HepG2 (cell line): ENCODE measurements around the gene TTBK1. TPM values are rescaled to one million over a fixed set of nuclear protein-coding genes. Genes with fewer than 3 reads are reported as not detected.

Experiments
- AKAP8 ChIP-seq: sonication (generic); formaldehyde crosslinking; IDR thresholded peaks from 2 replicates; pipeline ENCODE4 v1.5.1; 2020; ENCODE audit warnings: mild to moderate bottlenecking, missing genetic modification reagents
- ATF1 ChIP-seq: IDR thresholded peaks from 2 replicates; pipeline ENCODE4 v1.6.1; 2016; ENCODE audit warnings: mild to moderate bottlenecking, control low read depth
- ATF7 ChIP-seq, 2 experiments: fragments of 450-650 bp in 1 of 2; sonication (generic) in 1 of 2; formaldehyde crosslinking in 1 of 2; IDR thresholded peaks; 2 replicates each; pipeline versions ENCODE4 v1.4.0 to v1.6.1; 2016 to 2020; ENCODE audit warnings: antibody characterized with exemption in 1 of 2, mild to moderate bottlenecking in 1 of 2, missing genetic modification reagents in 1 of 2
- IRF2 ChIP-seq: IDR thresholded peaks from 2 replicates; pipeline ENCODE4 v1.6.1; 2018; ENCODE audit warnings: missing genetic modification reagents, missing compliant biosample characterization
- MBD4 ChIP-seq: IDR thresholded peaks from 2 replicates; pipeline ENCODE4 v1.6.1; 2012; ENCODE audit warnings: low read length, inconsistent platforms, borderline replicate concordance
- XRCC5 ChIP-seq: fragments of 200-400 bp; formaldehyde crosslinking; optimal IDR thresholded peaks from 2 replicates; pipeline ENCODE3; 2017; ENCODE audit warnings: mild to moderate bottlenecking, low read length
- ZBTB1 ChIP-seq: sonication (generic); formaldehyde crosslinking; IDR thresholded peaks from 2 replicates; pipeline ENCODE4 v1.4.0; 2020; ENCODE audit warnings: missing genetic modification reagents, borderline replicate concordance
- ZBTB21 ChIP-seq: sonication (generic); formaldehyde crosslinking; IDR thresholded peaks from 2 replicates; pipeline ENCODE4 v1.4.0; 2020; ENCODE audit warnings: missing genetic modification reagents
- ZFP41 ChIP-seq: sonication (generic); formaldehyde crosslinking; IDR thresholded peaks from 2 replicates; pipeline ENCODE4 v1.4.0; 2020; ENCODE audit warnings: mild to moderate bottlenecking, missing genetic modification reagents, borderline replicate concordance
- ZNF607 ChIP-seq: sonication (generic); formaldehyde crosslinking; IDR thresholded peaks from 2 replicates; pipeline ENCODE4 v1.5.1; 2020; ENCODE audit warnings: missing genetic modification reagents, mild to moderate bottlenecking, borderline replicate concordance
- ZNF878 ChIP-seq: sonication (generic); formaldehyde crosslinking; IDR thresholded peaks from 2 replicates; pipeline ENCODE4 v1.8.1; 2023; ENCODE audit warnings: mild to moderate bottlenecking, missing genetic modification reagents, moderate library complexity
- polyA plus RNA-seq, 8 experiments: library from polyadenylated mRNA; depleted of rRNA in 3 of 8; stranded (reverse) in 7 of 8; unstranded in 1 of 8; fragments of >200 nt; fragmentation: Illumina TruSeq in 4 of 8; extraction: Trizol in 4 of 8; gene quantifications; 2 replicates each; pipeline versions ENCODE4 v1.2.1 to v1.2.3, GENCODE V29; 2011 to 2016; ENCODE audit warnings: low read depth in 4 of 8, missing spikeins in 1 of 8, mixed read lengths in 1 of 8; ENCODE audit not compliant: insufficient read depth in 1 of 8
- total RNA-seq, 5 experiments: library from RNA; depleted of rRNA; stranded (reverse); fragments of >200 nt; fragmentation: Illumina TruSeq; extraction: Trizol; gene quantifications; 2 replicates each; pipeline ENCODE4 v1.2.3, GENCODE V29; 2016; ENCODE audit warnings: low read depth in 1 of 5
- TF ChIP-seq, protein P1 (sequence below): sonication (generic); formaldehyde crosslinking; IDR thresholded peaks from 2 replicates; pipeline ENCODE4 v1.5.1; 2020; ENCODE audit warnings: mild to moderate bottlenecking, missing genetic modification reagents, borderline replicate concordance
- TF ChIP-seq, protein P2 (sequence below), 2 experiments: sonication (generic) in 1 of 2; formaldehyde crosslinking in 1 of 2; IDR thresholded peaks; 2 replicates each; pipeline versions ENCODE4 v1.5.1 to v1.6.1; 2011 to 2020; ENCODE audit warnings: borderline replicate concordance in 1 of 2, low read depth in 1 of 2, low read length in 1 of 2, mild to moderate bottlenecking in 1 of 2, missing genetic modification reagents in 1 of 2, moderate library complexity in 1 of 2
- TF ChIP-seq, protein P3 (sequence below): sonication (generic); formaldehyde crosslinking; IDR thresholded peaks from 2 replicates; pipeline ENCODE4 v1.5.1; 2020; ENCODE audit warnings: mild to moderate bottlenecking, missing genetic modification reagents
- TF ChIP-seq, protein P4 (sequence below): sonication (generic); formaldehyde crosslinking; IDR thresholded peaks from 2 replicates; pipeline ENCODE4 v1.4.0; 2020; ENCODE audit warnings: missing genetic modification reagents
- TF ChIP-seq, protein P5 (sequence below): sonication (generic); formaldehyde crosslinking; IDR thresholded peaks from 2 replicates; pipeline ENCODE4 v1.8.1; 2023; ENCODE audit warnings: mild to moderate bottlenecking, missing genetic modification reagents

The TTBK1 gene
- total and polyA plus RNA-seq, 2 of the 13 experiments (the other 11 are each of a cell fraction or from before 2014, with no cell fraction given), result 0.24 to 0.33 TPM

DNA sequence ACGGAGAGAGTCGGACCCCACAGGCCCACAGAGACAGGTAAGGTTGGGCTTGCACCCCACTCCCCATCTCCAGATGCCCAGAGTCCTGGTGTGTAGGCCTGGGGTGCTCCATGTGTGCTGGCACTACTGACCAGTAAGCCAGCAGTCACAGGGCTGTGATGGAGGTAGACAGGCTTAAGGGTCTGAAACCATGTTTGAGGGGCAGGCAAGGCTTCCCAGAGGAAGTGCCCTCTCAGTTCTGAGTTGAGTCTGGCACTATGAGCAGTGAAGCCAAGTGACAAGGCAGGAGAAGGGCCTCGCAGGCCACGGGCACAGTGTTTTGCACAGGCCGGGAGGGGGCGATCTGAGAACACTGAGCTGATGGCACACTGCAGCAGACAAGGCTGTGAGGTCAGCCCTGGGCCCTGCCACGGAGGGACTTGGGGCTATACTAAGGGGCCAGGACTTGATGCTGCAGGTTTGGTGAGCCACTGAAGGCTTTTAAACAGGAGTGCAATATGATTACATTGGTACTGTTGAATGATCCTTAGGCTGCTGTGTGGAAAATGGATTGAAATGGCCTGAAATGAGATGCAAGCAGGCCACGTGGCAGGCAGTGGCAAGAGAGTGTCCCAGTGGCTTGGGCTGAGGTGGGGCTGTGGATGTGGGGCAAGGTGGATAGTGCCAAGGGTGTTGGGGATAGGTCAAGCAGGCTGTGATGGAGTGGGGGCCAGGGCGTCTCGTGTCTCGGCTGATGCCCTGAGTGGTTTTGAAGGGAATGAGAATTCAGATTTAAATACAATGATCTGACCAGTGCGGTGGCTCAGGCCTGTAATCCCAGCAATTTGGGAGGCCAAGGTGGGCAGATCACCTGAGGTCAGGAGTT, 20.3 kb downstream of the TTBK1 start (continued):
- TF ChIP-seq ZBTB21 (CRISPR knock-in tag) (no peak; the same call in 1 of the 2 replicates), ZNF878 (no peak), ATF7 (IDR thresholded peaks at IDR 0.05) (no peak), ATF7 (CRISPR knock-in tag; IDR thresholded peaks at IDR 0.05) (no peak), AKAP8 (no peak), ATF1 (CRISPR knock-in tag) (no peak), ZFP41 (CRISPR knock-in tag) (no peak), MBD4 (no peak), ZBTB1 (no peak), ZNF607 (CRISPR knock-in tag) (no peak), XRCC5 (peak; percentile 90), IRF2 (CRISPR knock-in tag) (peak; percentile 81)
- TF ChIP-seq, protein P1, sequence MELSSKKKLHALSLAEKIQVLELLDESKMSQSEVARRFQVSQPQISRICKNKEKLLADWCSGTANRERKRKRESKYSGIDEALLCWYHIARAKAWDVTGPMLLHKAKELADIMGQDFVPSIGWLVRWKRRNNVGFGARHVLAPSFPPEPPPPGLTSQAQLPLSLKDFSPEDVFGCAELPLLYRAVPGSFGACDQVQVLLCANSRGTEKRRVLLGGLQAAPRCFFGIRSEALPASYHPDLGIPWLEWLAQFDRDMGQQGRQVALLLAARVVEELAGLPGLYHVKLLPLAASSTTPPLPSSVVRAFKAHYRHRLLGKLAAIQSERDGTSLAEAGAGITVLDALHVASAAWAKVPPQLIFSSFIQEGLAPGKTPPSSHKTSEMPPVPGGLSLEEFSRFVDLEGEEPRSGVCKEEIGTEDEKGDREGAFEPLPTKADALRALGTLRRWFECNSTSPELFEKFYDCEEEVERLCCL (CRISPR knock-in tag), result 0 out of 2 replicates have a peak, but pooled peaks have one; percentile 24
- TF ChIP-seq, protein P2, sequence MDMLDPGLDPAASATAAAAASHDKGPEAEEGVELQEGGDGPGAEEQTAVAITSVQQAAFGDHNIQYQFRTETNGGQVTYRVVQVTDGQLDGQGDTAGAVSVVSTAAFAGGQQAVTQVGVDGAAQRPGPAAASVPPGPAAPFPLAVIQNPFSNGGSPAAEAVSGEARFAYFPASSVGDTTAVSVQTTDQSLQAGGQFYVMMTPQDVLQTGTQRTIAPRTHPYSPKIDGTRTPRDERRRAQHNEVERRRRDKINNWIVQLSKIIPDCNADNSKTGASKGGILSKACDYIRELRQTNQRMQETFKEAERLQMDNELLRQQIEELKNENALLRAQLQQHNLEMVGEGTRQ (IDR thresholded peaks at IDR 0.05; ENCODE audit: low read depth, low read length), result no peak
- TF ChIP-seq, protein P2 (CRISPR knock-in tag; IDR thresholded peaks at IDR 0.05; ENCODE audit: borderline replicate concordance), result no peak
- TF ChIP-seq, protein P3, sequence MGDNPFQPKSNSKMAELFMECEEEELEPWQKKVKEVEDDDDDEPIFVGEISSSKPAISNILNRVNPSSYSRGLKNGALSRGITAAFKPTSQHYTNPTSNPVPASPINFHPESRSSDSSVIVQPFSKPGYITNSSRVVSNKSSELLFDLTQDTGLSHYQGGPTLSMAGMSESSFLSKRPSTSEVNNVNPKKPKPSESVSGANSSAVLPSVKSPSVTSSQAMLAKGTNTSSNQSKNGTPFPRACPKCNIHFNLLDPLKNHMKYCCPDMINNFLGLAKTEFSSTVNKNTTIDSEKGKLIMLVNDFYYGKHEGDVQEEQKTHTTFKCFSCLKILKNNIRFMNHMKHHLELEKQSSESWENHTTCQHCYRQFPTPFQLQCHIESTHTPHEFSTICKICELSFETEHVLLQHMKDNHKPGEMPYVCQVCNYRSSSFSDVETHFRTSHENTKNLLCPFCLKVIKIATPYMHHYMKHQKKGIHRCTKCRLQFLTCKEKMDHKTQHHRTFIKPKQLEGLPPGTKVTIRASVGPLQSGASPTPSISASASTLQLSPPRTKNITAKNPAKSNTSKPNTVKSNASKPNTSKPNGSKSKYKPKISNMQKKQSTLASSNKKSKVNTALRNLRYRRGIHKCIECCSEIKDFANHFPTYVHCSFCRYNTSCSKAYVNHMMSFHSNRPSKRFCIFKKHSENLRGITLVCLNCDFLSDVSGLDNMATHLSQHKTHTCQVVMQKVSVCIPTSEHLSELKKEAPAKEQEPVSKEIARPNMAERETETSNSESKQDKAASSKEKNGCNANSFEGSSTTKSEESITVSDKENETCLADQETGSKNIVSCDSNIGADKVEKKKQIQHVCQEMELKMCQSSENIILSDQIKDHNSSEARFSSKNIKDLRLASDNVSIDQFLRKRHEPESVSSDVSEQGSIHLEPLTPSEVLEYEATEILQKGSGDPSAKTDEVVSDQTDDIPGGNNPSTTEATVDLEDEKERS, result no peak
- TF ChIP-seq, protein P4, sequence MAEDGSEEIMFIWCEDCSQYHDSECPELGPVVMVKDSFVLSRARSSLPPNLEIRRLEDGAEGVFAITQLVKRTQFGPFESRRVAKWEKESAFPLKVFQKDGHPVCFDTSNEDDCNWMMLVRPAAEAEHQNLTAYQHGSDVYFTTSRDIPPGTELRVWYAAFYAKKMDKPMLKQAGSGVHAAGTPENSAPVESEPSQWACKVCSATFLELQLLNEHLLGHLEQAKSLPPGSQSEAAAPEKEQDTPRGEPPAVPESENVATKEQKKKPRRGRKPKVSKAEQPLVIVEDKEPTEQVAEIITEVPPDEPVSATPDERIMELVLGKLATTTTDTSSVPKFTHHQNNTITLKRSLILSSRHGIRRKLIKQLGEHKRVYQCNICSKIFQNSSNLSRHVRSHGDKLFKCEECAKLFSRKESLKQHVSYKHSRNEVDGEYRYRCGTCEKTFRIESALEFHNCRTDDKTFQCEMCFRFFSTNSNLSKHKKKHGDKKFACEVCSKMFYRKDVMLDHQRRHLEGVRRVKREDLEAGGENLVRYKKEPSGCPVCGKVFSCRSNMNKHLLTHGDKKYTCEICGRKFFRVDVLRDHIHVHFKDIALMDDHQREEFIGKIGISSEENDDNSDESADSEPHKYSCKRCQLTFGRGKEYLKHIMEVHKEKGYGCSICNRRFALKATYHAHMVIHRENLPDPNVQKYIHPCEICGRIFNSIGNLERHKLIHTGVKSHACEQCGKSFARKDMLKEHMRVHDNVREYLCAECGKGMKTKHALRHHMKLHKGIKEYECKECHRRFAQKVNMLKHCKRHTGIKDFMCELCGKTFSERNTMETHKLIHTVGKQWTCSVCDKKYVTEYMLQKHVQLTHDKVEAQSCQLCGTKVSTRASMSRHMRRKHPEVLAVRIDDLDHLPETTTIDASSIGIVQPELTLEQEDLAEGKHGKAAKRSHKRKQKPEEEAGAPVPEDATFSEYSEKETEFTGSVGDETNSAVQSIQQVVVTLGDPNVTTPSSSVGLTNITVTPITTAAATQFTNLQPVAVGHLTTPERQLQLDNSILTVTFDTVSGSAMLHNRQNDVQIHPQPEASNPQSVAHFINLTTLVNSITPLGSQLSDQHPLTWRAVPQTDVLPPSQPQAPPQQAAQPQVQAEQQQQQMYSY, result no peak
- TF ChIP-seq, protein P5, sequence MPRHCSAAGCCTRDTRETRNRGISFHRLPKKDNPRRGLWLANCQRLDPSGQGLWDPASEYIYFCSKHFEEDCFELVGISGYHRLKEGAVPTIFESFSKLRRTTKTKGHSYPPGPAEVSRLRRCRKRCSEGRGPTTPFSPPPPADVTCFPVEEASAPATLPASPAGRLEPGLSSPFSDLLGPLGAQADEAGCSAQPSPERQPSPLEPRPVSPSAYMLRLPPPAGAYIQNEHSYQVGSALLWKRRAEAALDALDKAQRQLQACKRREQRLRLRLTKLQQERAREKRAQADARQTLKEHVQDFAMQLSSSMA, result no peak
